ENCODE measurements around the gene NUDT19.
"Not testable (repeated sequence)": the region's sequence is repeated elsewhere in the genome, so short reads cannot be mapped to it uniquely, and the experiment has no call there.

The NUDT19 gene

DNA sequence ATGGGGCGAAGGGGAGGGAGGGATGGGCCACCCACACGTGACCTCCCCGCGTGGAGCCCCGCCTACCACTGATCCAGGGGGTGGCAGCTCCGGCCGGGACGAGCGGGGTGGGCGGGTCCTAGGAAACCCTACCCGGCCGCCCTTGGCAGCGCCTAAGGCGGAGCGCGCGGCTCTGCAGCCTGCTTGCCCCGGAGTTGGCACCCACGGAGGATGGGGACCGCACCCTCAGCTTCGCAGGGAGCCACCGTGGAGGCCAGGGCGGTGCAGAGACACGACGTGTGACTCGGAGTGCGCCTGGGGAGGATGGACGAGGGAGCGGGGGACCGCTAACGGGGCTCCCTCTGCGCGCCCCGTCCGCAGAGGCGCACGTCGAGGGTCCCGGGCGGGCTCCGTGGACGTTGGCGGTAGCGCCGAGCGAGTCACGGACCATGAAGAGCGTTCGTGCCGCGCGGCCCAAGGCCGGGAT lies 15.9 kb upstream of the NUDT19 start, which contains the start of gene RGS9BP:
Gene RGS9BP, plus strand, starts transcription at position 129 of the 466 bp plus-strand sequence. CDS start 416 bp downstream, outside the sequence.
- peak; percentile 92 for DNase-seq (ENCODE audit: low spot score)

- DNase-seq (ENCODE audit: low spot score): no peak
Measured at GRCh38 chr19:32676186-32676894, 15.3 kb upstream of the NUDT19 start.

- DNase-seq (ENCODE audit: low spot score): no peak
Measured at GRCh38 chr19:32676895-32677359, 14.7 kb upstream of the NUDT19 start.

- DNase-seq (ENCODE audit: low spot score): no peak
Measured at GRCh38 chr19:32677657-32678056, 14.0 kb upstream of the NUDT19 start.

GRCh38 chr19:32680986-32681385 lies 10.6 kb upstream of the NUDT19 start:
- DNase-seq (ENCODE audit: low spot score): no peak

DNA sequence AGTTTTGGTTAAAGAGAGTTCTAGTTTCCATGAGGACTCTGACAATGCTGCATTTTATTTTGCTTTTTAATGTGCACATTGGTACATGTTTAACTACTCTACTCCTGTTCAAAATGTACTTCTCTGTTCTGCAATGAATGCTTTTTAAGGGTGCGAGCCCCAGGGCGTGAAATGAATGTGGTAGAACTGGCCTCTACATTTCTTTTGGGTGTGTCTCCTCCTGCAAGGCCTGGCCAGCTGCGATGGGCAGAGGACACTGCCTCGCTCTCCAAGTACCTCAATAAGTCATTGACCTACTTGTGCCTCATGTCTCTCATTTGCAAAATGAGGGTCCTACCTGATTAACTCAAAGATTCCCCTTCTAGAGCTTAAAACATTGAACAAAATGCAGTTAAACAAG lies 9.3 kb upstream of the NUDT19 start:
- no peak for DNase-seq (ENCODE audit: low spot score)

DNA sequence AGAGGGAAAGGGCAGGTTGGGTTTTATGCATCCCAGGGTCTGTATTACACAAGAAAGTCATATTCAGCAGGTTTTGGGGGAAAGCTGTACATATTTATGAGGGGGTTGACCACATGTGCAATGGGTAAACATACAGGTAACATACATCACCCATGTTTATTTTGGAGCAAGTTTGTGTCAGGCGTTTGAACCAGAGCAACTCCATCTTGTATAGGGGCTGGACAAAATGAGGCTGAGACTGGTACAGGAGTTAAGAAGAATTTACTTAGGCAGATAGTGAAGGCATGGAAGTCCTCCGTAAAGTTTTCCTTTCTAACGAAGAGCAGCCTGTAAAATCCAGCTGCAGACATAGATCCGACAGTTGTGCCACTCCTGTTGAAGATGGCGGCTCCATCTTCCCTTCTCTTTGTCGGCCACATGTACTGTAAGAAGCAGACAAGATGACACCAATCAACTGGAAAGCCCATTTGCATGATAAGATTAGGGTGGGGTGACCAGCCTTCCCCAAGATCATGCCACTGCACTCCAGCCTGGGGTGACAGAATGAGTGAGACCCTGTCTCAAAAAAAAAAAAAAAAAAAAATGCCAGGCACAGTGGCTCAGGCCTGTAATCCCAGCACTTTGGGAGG lies 4.7 kb upstream of the NUDT19 start:
- DNase-seq (ENCODE audit: low spot score): no peak

- DNase-seq (ENCODE audit: low spot score): no peak
Measured at GRCh38 chr19:32687681-32688080, 3.9 kb upstream of the NUDT19 start.

GRCh38 chr19:32688311-32688710 lies 3.3 kb upstream of the NUDT19 start:
- no peak for DNase-seq (ENCODE audit: low spot score)

- DNase-seq (ENCODE audit: low spot score): peak; percentile 48
Measured at GRCh38 chr19:32691952-32692726, 518 bp downstream of the NUDT19 start.

DNA sequence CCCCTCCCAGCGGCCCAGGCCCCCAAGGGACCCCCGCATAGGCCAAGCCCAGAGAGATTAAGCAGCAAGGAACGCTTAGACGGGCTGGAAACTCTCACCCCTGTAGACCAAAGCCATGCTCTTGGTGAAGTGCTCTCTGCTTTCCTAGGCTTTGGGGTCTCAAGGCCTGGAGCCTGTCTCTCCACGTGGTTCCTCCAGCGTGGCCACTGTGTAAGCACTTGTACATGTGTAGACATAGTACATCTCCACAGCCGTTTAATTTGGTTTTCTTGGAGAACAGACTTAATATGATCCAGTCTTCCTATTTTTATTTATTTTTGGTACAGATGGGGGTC lies 1.1 kb downstream of the NUDT19 start:
- peak; percentile 37 for DNase-seq (ENCODE audit: low spot score)

DNA sequence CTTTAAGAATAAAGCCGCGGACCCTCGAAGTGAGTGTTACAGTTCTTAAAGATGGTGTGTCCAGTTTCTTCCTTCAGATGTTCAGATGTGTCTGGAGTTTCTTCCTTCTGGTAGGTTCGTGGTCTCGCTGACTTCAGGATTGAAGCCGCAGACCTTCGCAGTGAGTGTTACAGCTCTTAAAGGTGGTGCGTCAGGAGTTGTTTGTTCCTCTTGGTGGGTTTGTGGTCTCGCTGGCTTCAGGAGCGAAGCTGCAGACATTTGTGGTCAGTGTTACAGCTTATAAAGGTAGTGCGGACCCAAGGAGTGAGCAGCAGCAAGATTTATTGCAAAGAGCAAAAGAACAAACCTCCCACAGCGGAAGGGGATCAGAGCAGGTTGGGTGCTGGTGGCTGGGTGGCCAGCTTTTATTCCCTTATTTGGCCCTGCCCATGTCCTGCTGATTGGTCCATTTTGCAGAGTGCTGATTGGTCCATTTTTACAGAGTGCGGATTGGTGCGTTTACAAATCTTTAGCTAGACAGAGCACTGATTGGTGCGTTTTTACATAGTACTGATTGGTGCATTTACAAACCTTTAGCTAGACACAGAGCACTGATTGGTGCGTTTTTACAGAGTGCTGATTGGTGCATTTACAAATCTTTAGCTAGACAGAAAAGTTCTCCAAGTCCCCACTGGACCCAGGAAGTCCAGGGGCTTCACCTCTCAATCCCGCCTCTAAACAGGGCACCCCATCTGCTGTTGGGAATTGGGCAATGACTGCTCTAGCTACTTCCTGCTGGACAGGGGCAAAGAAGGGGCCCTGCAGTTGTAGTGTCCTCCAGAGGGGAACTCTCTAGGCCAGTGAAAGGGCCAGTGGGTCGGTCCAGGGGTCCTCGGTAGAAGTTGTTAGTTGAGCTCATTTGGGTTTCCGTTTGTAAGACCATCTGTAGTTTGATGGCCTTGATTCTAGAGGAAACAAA lies 1.8 kb downstream of the NUDT19 start:
- peak; percentile 86 for DNase-seq (ENCODE audit: low spot score)

DNA sequence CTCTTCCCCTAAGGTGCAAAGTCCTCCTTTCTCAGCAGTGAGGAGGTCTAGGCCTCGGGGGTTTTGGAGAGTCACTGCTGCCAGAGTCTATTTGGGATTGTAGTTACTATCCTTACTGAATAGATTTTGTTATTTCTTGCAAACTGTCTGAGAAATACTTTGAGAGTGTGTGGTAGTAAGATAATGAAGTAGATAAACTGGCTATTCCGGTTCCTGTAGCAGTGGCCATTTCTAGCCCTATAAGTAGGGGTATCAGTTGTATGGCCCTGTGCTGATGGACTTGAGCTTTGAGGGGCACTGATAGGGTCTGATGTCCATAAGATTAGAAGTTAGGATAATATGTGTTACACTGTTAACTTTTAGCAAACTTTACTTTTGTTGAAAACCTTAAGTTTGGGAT lies 2.7 kb downstream of the NUDT19 start:
- peak; percentile 26 for DNase-seq (ENCODE audit: low spot score)

GRCh38 chr19:32694851-32695250 lies 3.2 kb downstream of the NUDT19 start:
- not testable (repeated sequence) for DNase-seq (ENCODE audit: low spot score)

GRCh38 chr19:32695506-32695905 lies 3.9 kb downstream of the NUDT19 start:
- DNase-seq (ENCODE audit: low spot score): peak; percentile 53

GRCh38 chr19:32696771-32697170 lies 5.2 kb downstream of the NUDT19 start:
- not testable (repeated sequence) for DNase-seq (ENCODE audit: low spot score)

- DNase-seq (ENCODE audit: low spot score): not testable (repeated sequence)
Measured at GRCh38 chr19:32700129-32700528, 8.5 kb downstream of the NUDT19 start.

GRCh38 chr19:32702010-32702409 lies 10.4 kb downstream of the NUDT19 start:
- no peak for DNase-seq (ENCODE audit: low spot score)

DNA sequence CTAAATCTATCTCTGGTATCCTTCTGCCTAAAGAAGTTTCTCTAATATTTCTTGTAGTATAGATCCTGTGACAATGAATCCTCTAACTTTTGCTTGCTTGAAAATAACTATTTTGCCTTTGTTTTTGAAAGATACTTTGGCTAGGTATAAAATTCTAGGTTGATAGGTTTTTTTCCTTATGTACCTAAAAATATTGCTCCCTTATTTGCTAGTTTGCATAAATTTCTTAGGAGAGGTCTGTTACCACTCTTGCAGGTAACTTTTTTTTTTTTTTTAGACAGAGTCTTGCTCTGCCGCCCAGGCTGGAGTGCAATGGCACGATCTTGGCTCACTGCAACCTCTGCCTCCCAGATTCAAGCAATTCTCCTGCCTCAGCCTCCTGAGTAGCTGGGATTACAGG lies 12.4 kb downstream of the NUDT19 start:
- DNase-seq (ENCODE audit: low spot score): not testable (repeated sequence)

GRCh38 chr19:32708457-32708856 lies 16.8 kb downstream of the NUDT19 start:
- DNase-seq (ENCODE audit: low spot score): no peak

- DNase-seq (ENCODE audit: low spot score): no peak
Measured at GRCh38 chr19:32709032-32709431, 17.4 kb downstream of the NUDT19 start.

DNA sequence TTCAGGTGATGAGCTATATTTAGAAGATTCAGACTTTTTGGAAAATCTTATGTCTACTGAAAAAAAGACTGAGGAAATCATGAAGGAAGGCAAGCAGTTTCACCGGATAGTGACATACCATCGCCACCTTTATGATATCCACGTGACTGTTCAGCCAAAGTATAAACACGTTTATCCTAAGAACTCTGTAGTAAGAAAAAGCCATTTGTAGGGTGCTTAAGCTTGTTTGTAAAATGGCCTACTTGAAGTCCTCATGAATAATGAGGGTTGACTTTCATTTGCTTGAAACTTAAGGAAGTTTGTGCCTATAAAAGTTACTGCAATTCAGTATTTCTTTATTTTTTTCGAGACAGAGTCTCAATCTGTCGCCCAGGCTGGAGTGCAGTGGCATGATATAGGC lies 20.1 kb downstream of the NUDT19 start:
- DNase-seq (ENCODE audit: low spot score): no peak

Data from hematopoietic multipotent progenitor cell treated with erythropoietin and hydrocortisone succinate and interleukin-3 and kit ligand, for 17 days (in vitro differentiated cells).